AG09309 (cell line): Measurements from ENCODE around the gene YIF1B.

Experiments
- DNase-seq: peaks from one replicate; pipeline ENCODE4 v3.0.0-alpha.2; 2010; ENCODE audit warnings: low read depth
- H3K4me3 ChIP-seq: 2 replicates; pipeline ENCODE4 v1.5.1; 2011; ENCODE audit warnings: mild to moderate bottlenecking, low read depth, low read length, moderate library complexity; ENCODE audit not compliant: control insufficient read depth
- TF ChIP-seq, protein P1 (sequence below): IDR thresholded peaks from 2 replicates; pipeline ENCODE4 v1.5.1; 2011; ENCODE audit warnings: mild to moderate bottlenecking, low read depth, low read length, inconsistent platforms; ENCODE audit not compliant: insufficient read depth, control insufficient read depth; ENCODE audit errors: missing control alignments

Gene YIF1B

DNA sequence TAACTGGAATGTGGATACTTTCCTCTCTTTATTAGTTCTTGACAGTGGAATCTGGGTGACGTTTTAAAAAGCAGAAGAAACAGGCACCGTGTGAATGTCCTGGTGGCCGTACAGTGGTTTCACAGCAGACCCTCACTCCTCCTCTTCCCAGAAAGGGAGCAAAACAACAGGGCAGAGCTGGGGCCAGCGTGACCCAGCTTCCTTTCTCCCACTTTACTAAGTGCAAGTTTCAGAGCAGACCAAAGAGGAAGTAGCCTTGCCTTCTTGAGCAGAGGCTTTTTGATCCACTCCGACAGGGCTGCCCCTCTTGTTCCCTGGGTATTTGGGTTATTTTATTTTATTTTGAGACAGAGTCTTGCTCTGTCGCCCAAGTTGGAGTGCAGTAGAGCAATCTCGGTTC, 31.3 kb downstream of the YIF1B start:
- no peak overlapping the region for H3K4me3 ChIP-seq
- DNase-seq = no peak
- TF ChIP-seq, protein P1, sequence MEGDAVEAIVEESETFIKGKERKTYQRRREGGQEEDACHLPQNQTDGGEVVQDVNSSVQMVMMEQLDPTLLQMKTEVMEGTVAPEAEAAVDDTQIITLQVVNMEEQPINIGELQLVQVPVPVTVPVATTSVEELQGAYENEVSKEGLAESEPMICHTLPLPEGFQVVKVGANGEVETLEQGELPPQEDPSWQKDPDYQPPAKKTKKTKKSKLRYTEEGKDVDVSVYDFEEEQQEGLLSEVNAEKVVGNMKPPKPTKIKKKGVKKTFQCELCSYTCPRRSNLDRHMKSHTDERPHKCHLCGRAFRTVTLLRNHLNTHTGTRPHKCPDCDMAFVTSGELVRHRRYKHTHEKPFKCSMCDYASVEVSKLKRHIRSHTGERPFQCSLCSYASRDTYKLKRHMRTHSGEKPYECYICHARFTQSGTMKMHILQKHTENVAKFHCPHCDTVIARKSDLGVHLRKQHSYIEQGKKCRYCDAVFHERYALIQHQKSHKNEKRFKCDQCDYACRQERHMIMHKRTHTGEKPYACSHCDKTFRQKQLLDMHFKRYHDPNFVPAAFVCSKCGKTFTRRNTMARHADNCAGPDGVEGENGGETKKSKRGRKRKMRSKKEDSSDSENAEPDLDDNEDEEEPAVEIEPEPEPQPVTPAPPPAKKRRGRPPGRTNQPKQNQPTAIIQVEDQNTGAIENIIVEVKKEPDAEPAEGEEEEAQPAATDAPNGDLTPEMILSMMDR = no peak

DNA sequence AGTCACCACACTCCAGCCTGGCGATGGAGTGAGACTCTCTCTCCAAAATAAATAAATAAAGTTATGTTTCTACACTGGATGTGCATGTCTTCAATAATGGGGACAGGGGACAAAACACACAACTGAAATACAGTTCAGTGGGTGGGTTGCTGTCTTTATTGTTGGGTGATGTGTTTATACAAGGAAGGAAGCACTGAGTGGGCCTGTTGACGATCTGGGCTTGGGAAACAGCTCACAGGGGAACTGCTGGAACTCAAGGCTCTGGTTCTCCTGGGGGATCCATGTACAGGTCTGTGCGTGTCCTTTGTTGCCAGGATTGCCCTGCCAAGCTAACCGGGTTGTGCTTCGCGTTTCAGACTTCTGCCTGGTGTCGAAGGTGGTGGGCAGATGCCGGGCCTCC, 32.5 kb downstream of the YIF1B start:
- TF ChIP-seq, protein P1 = no peak
- H3K4me3 ChIP-seq = no peak overlapping the region
- DNase-seq = no peak

DNA sequence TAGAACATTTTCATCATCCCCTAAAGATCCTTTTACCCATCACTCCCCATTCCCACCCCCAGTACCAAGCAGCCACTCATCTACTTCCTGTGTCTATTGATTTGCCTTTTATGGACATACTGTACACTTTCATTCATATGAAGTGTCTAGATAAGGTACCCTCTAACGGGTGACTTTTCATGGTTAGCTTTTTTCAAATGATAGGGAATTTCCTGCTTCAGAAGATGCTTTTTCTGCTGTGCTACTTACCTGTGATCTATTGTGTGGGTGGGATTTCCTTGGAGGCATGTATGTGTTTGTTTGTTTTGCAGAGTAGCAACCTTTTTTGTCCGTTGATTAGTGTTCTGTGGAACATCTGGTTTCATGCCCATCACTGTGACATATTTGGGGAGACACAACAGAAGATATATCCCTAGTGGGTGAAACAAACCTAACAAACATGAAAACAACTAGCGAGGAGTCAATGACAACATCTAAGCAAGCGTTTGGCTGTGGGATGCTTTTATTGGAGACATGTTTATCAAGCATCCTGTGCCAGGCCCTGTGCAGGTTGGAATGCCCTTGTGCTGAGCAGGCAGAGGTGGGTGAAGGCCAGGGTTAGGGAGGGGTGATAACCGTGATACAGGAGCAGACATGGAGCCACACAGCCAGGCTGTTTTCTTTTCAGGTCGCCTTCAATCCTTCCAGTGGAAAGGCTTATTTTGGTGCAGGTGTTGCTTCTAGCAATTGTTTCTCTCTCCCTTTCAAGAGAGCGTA, 33.8 kb downstream of the YIF1B start:
- H3K4me3 ChIP-seq = no peak overlapping the region
- no peak for DNase-seq
- TF ChIP-seq, protein P1 = no peak

DNA sequence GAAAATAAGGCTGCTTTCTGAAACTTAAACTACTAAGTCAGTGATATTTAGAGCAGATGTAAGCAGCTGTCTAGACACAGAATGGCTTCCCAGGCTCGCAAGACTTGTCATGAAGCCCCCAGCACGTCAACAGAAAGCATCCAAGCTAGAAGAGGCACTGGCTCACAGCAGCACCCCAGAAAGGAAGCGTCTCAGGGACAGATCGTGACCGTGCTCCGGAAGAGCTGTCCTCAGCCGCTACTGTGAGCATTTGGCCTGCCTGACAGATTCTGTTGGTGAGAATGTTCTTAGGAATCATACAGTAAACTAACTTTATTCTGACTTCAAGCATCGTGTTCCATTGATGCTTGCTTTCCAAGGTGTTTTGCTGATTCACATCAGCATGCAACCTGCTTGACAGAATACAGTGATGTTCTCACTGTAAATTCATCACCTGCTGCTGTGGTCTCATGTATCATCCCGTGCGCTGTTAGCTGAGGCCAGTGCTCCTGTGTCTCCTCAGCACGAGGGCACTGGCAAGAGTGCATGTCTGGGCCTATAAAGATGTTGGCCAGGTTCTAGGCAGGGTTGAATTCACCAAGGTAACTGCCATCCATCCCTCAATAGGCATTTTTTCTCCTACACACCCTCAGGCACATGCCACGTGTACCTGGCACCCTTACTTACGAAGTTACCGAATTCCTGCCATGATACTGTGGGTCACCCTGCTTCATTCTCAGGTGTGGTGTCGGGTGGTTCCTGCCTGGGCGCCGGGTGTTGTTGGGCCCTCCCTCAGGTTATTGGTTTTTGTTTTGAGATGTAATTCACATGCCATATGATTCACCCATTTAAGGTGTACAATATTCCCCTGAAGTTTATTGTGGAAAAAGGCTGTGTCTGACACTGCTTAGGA, 35.5 kb downstream of the YIF1B start:
- no peak overlapping the region for H3K4me3 ChIP-seq
- TF ChIP-seq, protein P1 = no peak
- DNase-seq = no peak

DNA sequence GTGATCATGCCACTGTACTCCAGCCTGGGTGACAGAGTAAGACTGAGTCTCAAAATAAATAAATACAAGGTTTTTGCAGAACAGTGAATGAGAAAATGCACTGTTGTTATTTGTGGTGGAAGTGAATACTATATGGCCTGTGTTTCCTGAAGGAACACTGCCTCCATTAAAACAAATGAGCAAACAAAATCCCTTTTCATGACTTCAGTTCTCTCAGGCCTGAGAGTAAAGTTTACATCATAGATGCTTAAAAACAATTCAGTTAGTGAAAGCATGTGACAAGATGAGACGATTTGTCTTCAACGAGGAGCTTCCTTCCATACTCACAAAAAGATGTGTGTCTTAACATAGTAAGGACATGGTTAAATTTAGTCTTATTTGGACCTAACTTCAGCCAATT, 37.0 kb downstream of the YIF1B start:
- no peak overlapping the region for H3K4me3 ChIP-seq
- TF ChIP-seq, protein P1 = no peak
- DNase-seq = no peak

DNA sequence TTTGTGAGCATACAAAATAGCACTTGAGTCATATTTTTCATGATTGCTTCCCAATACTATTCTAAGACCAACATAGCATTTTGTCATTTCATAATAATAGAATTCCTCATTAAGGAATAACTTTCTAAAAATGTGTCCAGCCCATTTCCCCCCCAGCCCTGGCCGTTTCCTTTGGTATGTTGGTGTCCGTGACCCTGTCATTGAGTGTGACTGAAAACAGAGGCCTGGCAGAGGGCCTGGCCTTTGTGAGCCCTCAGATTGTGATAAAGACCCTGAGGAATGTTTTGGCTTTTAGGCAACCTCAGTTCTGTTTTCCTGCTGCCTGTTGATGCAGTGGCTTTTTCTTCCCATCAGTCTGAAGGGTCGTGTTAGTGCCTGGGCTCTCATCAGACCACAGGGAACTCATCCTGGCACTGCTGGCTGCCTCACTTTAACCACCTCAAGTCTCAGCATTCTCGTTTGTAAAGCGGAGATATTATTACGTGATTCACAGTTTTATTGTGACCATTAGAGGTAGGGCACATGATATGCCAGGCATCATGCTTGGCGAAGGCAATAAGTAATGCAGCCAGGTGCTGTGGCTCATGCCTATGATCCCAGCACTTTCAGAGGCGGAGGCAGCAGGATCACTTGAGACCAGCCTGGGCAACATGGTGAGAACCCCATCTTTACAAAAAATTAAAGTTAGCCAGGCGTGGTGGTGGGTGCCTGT, 37.6 kb downstream of the YIF1B start:
- H3K4me3 ChIP-seq = no peak overlapping the region
- TF ChIP-seq, protein P1 = no peak
- no peak for DNase-seq
